ENCODE results near the gene DCLK3.

Gene DCLK3

DNA sequence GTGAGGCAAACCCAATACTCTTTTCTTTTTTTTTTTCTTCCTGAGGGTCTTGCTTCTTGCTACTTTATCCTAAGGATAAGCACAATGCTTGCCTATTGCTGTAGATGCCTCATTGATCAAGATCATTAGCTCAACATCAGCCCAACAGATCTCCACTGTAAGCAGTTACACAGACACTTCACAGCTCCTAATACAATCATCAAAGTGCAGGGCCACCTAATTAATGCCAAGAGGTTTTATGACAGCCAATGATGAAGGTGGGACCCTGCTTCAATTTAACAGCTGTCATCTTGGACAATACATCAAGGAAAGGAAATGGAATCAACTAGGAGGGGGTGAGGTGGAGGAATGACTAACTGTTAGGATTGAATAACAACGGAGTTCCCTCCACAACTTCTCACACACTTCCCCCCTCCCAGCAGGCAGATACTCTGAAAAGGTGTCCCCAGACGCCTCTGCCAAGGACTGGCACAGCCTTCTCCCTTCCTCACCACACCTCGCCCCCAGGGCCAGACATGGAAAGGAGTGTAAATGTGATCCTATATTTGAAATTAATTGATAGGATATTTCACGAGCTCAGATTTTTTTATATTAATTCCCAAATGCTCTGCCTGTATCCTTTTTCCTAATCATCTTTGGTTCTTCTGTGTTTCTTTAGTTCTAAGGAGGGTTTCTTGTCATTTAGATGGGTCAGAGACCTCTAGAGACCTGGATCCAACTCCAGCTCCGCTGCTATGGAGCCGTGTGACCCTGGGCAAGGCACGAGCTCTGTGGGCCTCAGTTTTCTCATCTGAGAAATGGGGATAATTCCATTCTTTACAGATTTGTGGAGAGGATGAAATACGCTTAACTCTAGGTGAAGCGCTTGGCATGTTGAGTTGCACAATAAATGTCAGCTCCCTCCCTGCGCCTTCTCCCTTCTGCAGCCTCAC is 1.2 kb downstream of the DCLK3 start:
- no peak for DNase-seq

DNA sequence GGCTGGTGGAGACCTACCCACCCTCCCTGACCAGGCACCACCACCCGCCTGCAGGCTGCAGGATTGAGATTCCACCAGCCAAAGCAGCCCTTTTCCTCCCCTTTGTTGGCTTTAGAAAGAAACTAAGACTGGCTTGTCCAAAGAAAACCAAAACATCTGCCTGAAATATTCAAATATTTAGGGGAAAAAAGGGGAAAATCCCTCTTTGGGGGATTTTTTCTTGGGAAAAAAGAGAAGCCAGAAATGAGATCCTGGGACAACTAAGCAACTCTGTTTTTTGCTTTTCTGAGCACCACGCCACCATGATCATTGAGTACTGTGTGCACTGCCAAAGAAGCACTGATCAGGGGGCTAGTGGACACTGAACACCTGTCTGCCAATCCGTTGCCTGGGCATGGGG is 2.6 kb downstream of the DCLK3 start:
- DNase-seq: no peak

GRCh38 chr3:36756269-36756668 is 8.1 kb downstream of the DCLK3 start:
- DNase-seq: no peak

GRCh38 chr3:36751326-36751725 is 13.0 kb downstream of the DCLK3 start:
- DNase-seq: no peak

DNA sequence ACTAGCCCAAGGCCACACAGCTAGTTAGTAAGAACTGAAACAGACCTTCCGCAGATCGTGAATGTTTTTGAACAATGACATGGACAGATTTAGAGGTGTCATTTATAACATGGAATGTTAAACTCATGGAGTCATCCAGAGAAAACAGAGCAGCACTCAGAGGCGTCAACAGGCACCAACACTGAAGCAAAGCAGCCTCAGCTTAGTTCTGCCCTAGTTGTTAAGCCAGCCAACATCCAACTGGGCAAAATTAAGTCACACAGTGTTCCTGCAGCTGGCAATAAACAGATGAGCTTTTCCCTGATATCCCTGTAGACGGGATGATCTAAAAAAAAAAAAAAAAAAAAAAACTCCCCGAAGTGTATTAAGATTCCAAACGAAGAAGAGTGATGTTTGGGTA is 13.6 kb downstream of the DCLK3 start:
- DNase-seq: no peak

- DNase-seq: no peak
These were observed 19.6 kb downstream of the DCLK3 start for GRCh38 chr3:36744763-36745162.

DNA sequence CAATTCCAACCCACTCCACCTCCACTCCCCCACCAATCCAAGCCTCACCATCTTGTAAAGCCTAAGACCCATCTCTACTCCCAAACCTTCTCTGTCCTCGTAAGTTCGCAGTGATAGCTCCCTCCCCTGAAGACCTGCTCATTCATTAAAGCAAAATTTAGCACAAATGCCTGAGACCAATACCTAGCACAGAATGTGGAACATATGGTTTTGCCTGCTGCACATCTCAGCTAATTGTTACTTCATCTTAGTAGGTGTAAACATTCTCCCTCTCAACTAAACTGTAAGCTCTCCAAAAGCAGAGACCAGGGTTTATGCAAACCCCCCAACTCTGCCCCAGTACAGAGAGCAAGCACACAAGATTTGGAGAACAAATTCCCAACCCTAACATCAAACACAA is 20.5 kb downstream of the DCLK3 start:
- no peak for DNase-seq

DNA sequence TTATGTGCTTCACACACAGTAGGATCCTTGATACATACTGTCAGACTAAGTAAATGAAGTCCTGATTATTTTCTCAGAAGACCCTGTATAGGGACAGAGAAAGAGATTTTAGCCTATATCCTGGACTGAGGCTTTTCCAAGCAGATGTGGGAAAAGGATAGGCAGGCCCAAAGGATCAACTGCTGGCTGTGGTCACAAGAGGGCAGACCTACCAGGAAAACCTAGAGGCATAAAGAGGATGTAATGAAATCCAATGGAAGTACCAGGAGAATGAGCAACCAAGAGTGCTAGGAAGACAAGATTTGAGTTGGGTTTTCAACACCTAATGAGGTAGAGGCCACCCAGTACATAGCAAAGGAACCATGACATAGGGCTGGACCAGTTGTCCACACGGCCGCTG is 23.1 kb downstream of the DCLK3 start:
- no peak for DNase-seq

DNA sequence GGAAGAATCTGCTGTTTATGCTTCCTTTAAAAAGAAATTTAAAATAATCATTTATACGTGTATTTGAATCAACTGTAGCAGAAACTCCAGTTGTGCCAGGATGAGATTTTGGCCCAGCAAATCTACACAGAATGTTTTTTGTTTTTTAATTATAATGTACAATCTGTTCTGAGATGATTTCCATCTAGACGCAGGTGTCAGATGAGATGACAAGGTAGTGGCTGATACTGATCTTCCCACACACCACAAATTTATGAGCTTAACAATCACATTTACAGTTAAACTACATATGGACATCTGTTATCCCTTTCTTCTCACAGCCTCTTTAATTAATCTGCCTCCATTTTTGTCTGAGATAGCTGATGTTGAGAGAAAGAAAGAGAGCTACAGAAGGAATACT is 23.6 kb downstream of the DCLK3 start:
- no peak for DNase-seq

- DNase-seq: no peak
These were observed 25.7 kb downstream of the DCLK3 start for GRCh38 chr3:36738702-36739101.

DNA sequence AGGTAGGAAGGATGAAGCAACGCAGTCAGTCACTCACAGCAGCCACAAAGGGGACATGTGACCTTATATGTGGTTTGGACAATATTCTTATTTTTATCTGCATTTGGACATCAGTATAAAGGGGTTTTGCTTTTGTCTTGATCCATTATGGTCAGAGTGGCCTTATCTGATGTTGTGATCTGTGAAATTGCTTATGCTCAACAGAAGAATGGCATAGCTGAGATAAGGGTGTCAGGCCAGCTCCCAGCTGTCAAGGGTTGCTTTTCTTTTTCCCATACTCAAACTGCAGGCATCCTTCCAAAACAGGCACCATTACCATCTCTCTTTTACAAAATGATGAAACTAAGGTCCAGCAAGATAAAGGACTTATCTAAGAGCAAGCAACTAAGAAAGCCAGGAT is 28.1 kb downstream of the DCLK3 start:
- DNase-seq: no peak

DNA sequence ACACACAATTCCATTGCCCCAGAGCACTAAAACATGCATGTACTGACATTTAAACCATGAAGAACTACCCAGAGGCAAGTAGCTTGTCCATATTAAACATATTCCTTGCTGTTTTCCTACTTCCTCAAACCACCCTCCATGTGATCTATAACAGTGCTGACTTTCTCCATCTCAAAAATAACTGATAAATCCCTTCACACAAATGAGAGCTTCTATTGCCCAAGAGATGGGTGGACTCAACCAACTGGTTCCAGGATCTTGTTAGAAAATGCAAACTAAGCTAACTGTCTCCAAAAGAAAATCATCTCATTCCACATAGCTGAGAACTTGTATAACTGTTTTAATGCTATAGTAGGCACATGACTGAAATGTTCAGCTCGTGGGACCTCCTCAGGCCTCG is 29.6 kb downstream of the DCLK3 start:
- no peak for DNase-seq

DNA sequence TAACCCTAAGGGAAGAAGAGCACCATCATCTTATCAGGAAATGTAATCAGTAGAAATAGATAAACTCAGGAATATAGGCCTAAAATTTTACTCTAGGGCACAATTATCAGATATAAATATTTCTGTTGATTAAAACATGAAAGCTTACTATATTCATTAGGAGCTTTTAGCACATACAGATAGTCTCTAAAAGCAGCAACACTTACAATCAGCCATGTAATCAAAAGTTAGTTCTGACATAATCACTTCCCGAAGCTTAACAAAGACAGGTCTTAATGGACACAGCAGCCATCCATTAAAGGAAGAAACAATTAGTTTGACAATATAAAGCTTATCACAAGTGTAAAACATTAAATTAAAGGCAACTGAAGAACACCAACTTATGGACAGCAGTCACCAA is 30.6 kb downstream of the DCLK3 start:
- DNase-seq: no peak

DNA sequence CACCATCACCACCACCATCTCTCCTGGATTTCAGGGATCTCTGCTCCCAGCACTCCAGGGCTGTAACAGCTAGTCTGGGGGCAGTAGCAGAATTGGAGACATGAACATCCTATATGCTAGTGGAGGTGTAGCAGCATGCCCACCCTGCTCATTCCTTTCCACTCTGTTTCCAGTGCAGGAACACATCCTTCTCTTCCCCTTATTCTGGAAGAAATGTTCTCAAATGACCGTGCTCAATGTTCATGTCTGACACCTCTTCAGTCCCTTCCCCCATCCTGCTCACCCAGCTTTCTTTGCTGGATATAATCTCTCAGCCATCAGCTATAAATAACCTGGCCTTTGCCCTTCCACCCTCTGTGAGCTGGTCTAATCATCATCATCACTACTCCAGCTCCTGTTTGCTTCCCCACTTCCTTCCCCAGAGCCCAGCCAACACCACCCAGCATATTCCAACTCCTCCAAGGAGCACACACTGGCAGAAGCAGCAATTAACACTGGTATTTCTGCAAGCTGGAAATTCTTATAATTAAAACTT is 31.1 kb downstream of the DCLK3 start:
- DNase-seq: no peak

- no peak for DNase-seq
These were observed 33.4 kb downstream of the DCLK3 start for GRCh38 chr3:36730966-36731365.

GRCh38 chr3:36729204-36730056 is 34.9 kb downstream of the DCLK3 start:
- no peak for DNase-seq

DNA sequence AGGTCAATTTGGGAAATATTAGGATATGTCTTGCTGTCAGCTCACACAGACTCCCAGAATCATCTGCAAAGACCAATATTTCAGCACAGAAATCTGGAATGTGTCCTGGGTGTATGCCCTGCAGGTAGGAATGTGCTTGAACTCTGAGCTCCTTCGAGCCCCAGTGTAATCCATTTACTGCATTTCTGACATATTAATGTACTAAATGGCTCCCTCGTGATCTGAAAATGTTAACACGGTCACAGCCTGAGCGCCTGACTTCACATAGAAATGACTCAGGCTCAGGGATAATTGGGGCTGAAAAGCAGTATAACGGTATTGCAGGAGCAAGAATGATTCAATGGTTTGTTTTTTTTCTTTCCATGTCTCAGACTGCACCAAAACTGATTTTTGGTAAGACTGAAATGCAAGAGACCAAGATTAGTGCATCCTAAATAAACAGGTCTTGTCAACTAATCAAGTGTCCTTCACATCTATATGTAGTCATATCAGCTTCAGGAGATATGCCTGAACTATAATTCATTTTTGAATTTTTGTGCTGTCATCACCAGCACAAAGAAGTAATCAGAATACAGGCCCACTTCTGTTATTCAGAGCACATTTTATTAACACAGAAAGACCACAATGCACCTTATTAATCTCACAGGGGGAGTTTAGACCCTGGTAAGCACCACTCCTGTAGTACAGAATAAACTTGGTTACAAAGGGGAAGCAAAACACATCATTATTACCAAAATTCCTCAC is 49.8 kb downstream of the DCLK3 start:
- no peak for DNase-seq

GRCh38 chr3:36713904-36714303 is 50.4 kb downstream of the DCLK3 start:
- DNase-seq: no peak

DNA sequence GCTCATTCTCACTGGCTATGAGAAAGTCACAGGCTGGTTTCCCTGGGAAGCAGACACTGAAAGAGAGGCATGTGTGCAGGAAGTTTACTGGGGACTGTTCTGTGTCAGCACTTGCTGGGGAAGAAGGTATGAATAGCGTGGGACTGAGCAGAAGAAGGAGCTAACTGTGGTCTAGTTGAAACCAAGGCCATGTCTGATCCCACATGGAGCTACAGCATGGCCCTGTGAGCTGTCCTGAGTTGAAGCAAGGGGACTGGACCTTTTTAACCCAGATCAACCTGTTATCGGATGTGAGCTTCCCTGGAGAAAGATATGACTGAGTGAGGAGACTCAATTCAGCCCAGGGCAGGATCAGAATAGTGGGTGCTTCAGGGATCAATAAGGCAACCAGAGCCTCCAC is 53.7 kb downstream of the DCLK3 start:
- DNase-seq: no peak

DNA sequence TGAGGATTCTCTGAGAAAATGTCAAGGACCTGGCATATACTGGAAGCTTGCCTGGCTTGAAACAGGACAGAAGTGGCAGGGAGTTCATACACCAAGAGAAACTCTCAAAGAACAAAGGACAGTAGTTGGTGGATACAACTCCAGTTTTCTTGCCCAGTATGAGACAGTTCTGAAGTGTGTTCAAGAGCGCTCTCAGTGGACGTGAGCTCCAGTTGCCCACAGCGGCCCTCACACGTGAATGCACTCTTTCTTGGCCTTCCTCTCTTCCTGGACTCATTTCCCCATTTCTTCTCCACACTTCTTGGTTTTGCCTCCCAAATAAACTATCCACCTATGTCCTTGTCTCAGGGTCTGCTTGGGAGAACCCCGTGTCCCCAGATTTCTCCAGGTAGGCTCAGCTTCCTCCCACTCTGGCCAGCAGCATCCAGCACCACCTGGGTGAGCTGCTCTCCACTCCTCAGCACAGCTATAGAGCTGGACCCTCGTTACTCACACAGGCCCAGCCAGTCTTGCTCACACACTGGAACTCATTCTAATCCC is 54.5 kb downstream of the DCLK3 start:
- DNase-seq: no peak

GRCh38 chr3:36709281-36709680 is 55.1 kb downstream of the DCLK3 start:
- no peak for DNase-seq

DNA sequence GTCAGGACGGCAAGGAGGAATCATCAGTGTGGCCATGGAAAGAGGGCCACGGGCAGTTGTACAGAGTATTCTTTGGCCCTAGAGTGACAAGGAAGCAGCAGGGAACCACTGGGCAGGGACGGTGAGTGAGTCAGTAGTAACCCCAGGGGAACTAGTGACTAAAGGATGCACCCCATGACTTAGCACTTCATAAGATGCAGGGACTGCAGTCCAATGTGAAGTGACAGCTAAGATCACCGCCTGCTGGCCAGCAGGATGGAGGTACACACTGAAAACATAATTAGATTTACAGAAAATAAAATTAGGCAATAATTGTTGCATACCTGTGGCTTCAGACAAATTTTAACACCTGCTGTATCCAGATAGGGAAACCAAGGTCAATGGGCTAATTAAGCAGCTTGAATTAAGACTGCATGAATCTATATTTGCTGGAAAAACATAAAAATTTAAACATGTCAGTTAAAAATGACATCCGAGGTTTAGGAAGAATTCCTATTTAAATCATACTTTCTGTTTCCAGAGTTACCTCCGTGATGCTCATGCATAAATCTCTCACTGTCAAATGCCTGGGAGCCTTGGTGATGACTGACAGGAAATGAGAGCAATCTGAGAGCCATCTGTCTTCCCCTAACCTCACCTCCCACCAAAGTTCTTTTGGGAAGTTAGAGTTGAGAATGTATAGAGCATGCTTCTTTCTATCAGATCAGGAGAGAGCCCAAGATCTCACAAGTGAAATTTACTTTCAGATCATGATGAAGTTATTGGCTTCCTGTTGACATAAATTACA is 56.5 kb downstream of the DCLK3 start:
- DNase-seq: peak; percentile 21

All from stimulated activated CD4-positive, alpha-beta T cell treated with anti-CD3 and anti-CD28 coated beads, Interleukin-15, amount 100 ng/mL, for 24 hours (primary cell).